ENCODE results near the gene OR2A42. TPM values are rescaled to one million over a fixed set of nuclear protein-coding genes. Genes with fewer than 3 reads are reported as not detected.
A peak's percentile ranks its signal among the peaks of the same experiment; 100 is the strongest.
"Not testable (repeated sequence)": the region's sequence is repeated elsewhere in the genome, so short reads cannot be mapped to it uniquely, and the experiment has no call there.

Gene OR2A42
- total and polyA plus RNA-seq, 2 donors (not counting 1 experiment from before 2014, with no cell fraction given), result under 0.01 to 0.02 TPM

- DNase-seq (ENCODE audit: low read depth in 2 of 2), result peak; percentile 3 to 41
These were observed 60.8 kb downstream of the OR2A42 start for GRCh38 chr7:144178380-144179164.

More at GRCh38 chr7:144178380-144179164, 60.8 kb downstream of the OR2A42 start:
- not testable (repeated sequence) for H3K27ac ChIP-seq (ENCODE audit: insufficient read depth, low read length); H3K79me2 ChIP-seq (ENCODE audit: control insufficient read depth, insufficient read depth, low read length); H3K4me3 ChIP-seq (replicated peaks in 1 of 4; ENCODE audit: control extremely low read depth in 1 of 4, insufficient read depth in 1 of 4, low read depth in 3 of 4, low read length in 4 of 4); H2AFZ ChIP-seq (ENCODE audit: low read length); H3K4me2 ChIP-seq (ENCODE audit: extremely low read depth, insufficient read depth, low read length); H3K4me1 ChIP-seq (ENCODE audit: control insufficient read depth, extremely low read depth, insufficient read depth, low read length); H3K9me3 ChIP-seq (ENCODE audit: control insufficient read depth, insufficient read depth, low read depth, low read length); H4K20me1 ChIP-seq (ENCODE audit: control insufficient read depth, extremely low read depth, insufficient read depth, low read length); H3K9ac ChIP-seq (ENCODE audit: insufficient read depth, low read length); H3K27me3 ChIP-seq (ENCODE audit: control insufficient read depth, insufficient read depth, low read length); H3K36me3 ChIP-seq (ENCODE audit: control insufficient read depth, insufficient read depth, low read length)
- TF ChIP-seq CTCF (conservative IDR thresholded peaks at IDR 0.05 in 1 of 2, IDR thresholded peaks at IDR 0.05 in 1 of 2; ENCODE audit: low read depth in 1 of 2, low read length in 2 of 2), result peak; percentile 17 to 41

Other genes starting within 250 kb of the OR2A42 start
- not detected in 2 replicates for gene OR6B1, start 239.3 kb downstream of the OR2A42 start, total RNA-seq
- gene OR6B1, start 239.3 kb downstream of the OR2A42 start, polyA plus RNA-seq, result not detected in 2 replicates
- gene OR2A5, start 190.7 kb downstream of the OR2A42 start, total RNA-seq, result not detected in 2 replicates
- not detected in 2 replicates for gene OR2A5, start 190.7 kb downstream of the OR2A42 start, polyA plus RNA-seq
- not detected in 2 replicates for gene OR2A25, start 169.8 kb downstream of the OR2A42 start, total RNA-seq
- gene OR2A25, start 169.8 kb downstream of the OR2A42 start, polyA plus RNA-seq, result not detected in 2 replicates
- gene OR2A12, start 153.3 kb downstream of the OR2A42 start, total RNA-seq, result not detected in 2 replicates
- gene OR2A12, start 153.3 kb downstream of the OR2A42 start, polyA plus RNA-seq, result not detected in 2 replicates
- gene OR2A2, start 130.0 kb downstream of the OR2A42 start, total RNA-seq, result not detected in 2 replicates
- not detected in 2 replicates for gene OR2A2, start 130.0 kb downstream of the OR2A42 start, polyA plus RNA-seq
- gene OR2A14, start 116.4 kb downstream of the OR2A42 start, total RNA-seq, result not detected in 2 replicates
- gene OR2A14, start 116.4 kb downstream of the OR2A42 start, polyA plus RNA-seq, result not detected in 2 replicates
- gene CTAGE4, start 56.1 kb downstream of the OR2A42 start, total RNA-seq, result 0.17 and 1.0 TPM in 2 replicates
- gene CTAGE4, start 56.1 kb downstream of the OR2A42 start, polyA plus RNA-seq, result 0.58 TPM in 1 of 2 replicates, not detected in the other
- gene ARHGEF35, start 43.8 kb downstream of the OR2A42 start, total RNA-seq, result 0.51 and 5.4 TPM in 2 replicates
- 1.1 and 1.9 TPM in 2 replicates for gene ARHGEF35, start 43.8 kb downstream of the OR2A42 start, polyA plus RNA-seq
- 0.26 and 0.50 TPM in 2 replicates for gene OR2A7, start 25.2 kb upstream of the OR2A42 start, total RNA-seq
- 0.39 and 0.45 TPM in 2 replicates for gene OR2A7, start 25.2 kb upstream of the OR2A42 start, polyA plus RNA-seq
- gene CTAGE8, start 29.7 kb upstream of the OR2A42 start, total RNA-seq, result 0.26 and 0.83 TPM in 2 replicates
- gene CTAGE8, start 29.7 kb upstream of the OR2A42 start, polyA plus RNA-seq, result 0.14 and 0.43 TPM in 2 replicates
- gene OR2A1, start 72.8 kb upstream of the OR2A42 start, total RNA-seq, result under 0.01 and 0.17 TPM in 2 replicates
- 0.07 TPM in 1 of 2 replicates, not detected in the other for gene OR2A1, start 72.8 kb upstream of the OR2A42 start, polyA plus RNA-seq
- 3.0 and 3.9 TPM in 2 replicates for gene ARHGEF5, start 115.8 kb upstream of the OR2A42 start, total RNA-seq
- gene ARHGEF5, start 115.8 kb upstream of the OR2A42 start, polyA plus RNA-seq, result 3.1 and 4.7 TPM in 2 replicates
- not detected in 2 replicates for gene NOBOX, start 164.1 kb upstream of the OR2A42 start, total RNA-seq
- gene NOBOX, start 164.1 kb upstream of the OR2A42 start, polyA plus RNA-seq, result not detected in 2 replicates